IMR-90 (cell line): Measurements from ENCODE around the gene ANGEL1. TPM values are rescaled to one million over a fixed set of nuclear protein-coding genes. Genes with fewer than 3 reads are reported as not detected.

Source experiments
- ATAC-seq: fragments of 200-7000 bp; cut with Tn5 transposase; 2 replicates; pipeline ENCODE4 v1.9.1; 2020; ENCODE audit warnings: low read depth, mild to moderate bottlenecking, moderate library complexity
- BruUV-seq: library from RNA; stranded (reverse); fragments of 400-500 nt; replicated peaks from 2 replicates; lab custom pipeline; 2021; lab: Mats Ljungman, UMichigan
- CTCF ChIA-PET: fragments of 300-600 bp; formaldehyde crosslinking; extraction: SDS; loops from one replicate; lab custom pipeline; 2021; ENCODE audit warnings: antibody characterized with exemption; lab: Yijun Ruan, JAX
- POLR2A ChIA-PET: fragments of 300-600 bp; sonication (Branson Sonifier 250); formaldehyde crosslinking; loops from one replicate; lab custom pipeline; 2022; ENCODE audit warnings: antibody characterized with exemption; ENCODE audit not compliant: unreplicated experiment; lab: Charles Lee
- DNase-seq: peaks from one replicate; pipeline ENCODE4 v3.0.0; 2013
- H2AFZ ChIP-seq: replicated peaks from 2 replicates; pipeline ENCODE3; 2013; ENCODE audit warnings: low read length, mild to moderate bottlenecking; ENCODE audit not compliant: poor library complexity
- H2AK5ac ChIP-seq: 2 replicates; pipeline ENCODE4 v1.6.1; 2013; ENCODE audit warnings: low read depth, low read length, inconsistent platforms
- H2AK9ac ChIP-seq: replicated peaks from 2 replicates; pipeline ENCODE3; 2013; ENCODE audit warnings: mild to moderate bottlenecking, low read depth, low read length, moderate library complexity; ENCODE audit not compliant: poor library complexity
- H2BK120ac ChIP-seq: 2 replicates; pipeline ENCODE4 v1.6.1; 2013; ENCODE audit warnings: low read depth, low read length, inconsistent platforms
- H2BK15ac ChIP-seq: 3 replicates; pipeline ENCODE4 v1.6.1; 2013; ENCODE audit warnings: low read depth, low read length, inconsistent platforms
- H2BK20ac ChIP-seq: 2 replicates; pipeline ENCODE4 v1.6.1; 2013; ENCODE audit warnings: low read depth, mild to moderate bottlenecking, inconsistent platforms, low read length, moderate library complexity
- H2BK5ac ChIP-seq: 2 replicates; pipeline ENCODE4 v1.6.1; 2013; ENCODE audit warnings: mild to moderate bottlenecking, low read depth, low read length, inconsistent platforms; ENCODE audit not compliant: poor library complexity, severe bottlenecking
- H3K14ac ChIP-seq: replicated peaks from 2 replicates; pipeline ENCODE4 v1.6.1; 2013; ENCODE audit warnings: low read depth, low read length, inconsistent platforms
- H3K18ac ChIP-seq: 2 replicates; pipeline ENCODE4 v1.6.1; 2013; ENCODE audit warnings: low read depth, low read length, control low read depth
- H3K23ac ChIP-seq: 2 replicates; pipeline ENCODE4 v1.6.1; 2013; ENCODE audit warnings: low read depth, low read length, inconsistent platforms
- H3K27ac ChIP-seq: 2 replicates; pipeline ENCODE4 v1.5.1; 2013; ENCODE audit warnings: mild to moderate bottlenecking, control low read depth, low read length; ENCODE audit not compliant: insufficient read depth
- H3K27me3 ChIP-seq: 2 replicates; pipeline ENCODE4 v1.6.1; 2013; ENCODE audit warnings: low read length; ENCODE audit not compliant: control insufficient read depth, insufficient read depth
- H3K36me3 ChIP-seq: 2 replicates; pipeline ENCODE4 v1.6.1; 2013; ENCODE audit warnings: low read length, mixed read lengths; ENCODE audit not compliant: control insufficient read depth, insufficient read depth
- H3K4ac ChIP-seq: 2 replicates; pipeline ENCODE4 v1.6.1; 2013; ENCODE audit warnings: low read depth, low read length, inconsistent platforms
- H3K4me1 ChIP-seq: 2 replicates; pipeline ENCODE4 v1.6.1; 2013; ENCODE audit warnings: low read length, mixed read lengths; ENCODE audit not compliant: control insufficient read depth, insufficient read depth
- H3K4me2 ChIP-seq: 2 replicates; pipeline ENCODE4 v1.6.1; 2013; ENCODE audit warnings: low read depth, mild to moderate bottlenecking, control low read depth, low read length, moderate library complexity
- H3K4me3 ChIP-seq: 2 replicates; pipeline ENCODE4 v1.5.1; 2013; ENCODE audit warnings: low read depth, mild to moderate bottlenecking, control low read depth, low read length, moderate library complexity; ENCODE audit not compliant: insufficient read depth
- H3K56ac ChIP-seq: 2 replicates; pipeline ENCODE4 v1.6.1; 2013; ENCODE audit warnings: low read length, inconsistent platforms; ENCODE audit not compliant: insufficient read depth; ENCODE audit errors: extremely low read depth
- H3K79me1 ChIP-seq, 2 experiments: 2 replicates each; pipeline ENCODE4 v1.6.1; 2013; ENCODE audit warnings: low read length in 2 of 2, inconsistent platforms in 1 of 2, low read depth in 1 of 2
- H3K9ac ChIP-seq: 2 replicates; pipeline ENCODE4 v1.6.1; 2013; ENCODE audit warnings: low read depth, low read length, control low read depth
- H3K9me1 ChIP-seq: 2 replicates; pipeline ENCODE4 v1.6.1; 2013; ENCODE audit warnings: low read length, inconsistent platforms; ENCODE audit not compliant: insufficient read depth
- H3K9me3 ChIP-seq: 2 replicates; pipeline ENCODE4 v1.6.1; 2013; ENCODE audit warnings: low read length; ENCODE audit not compliant: control insufficient read depth, insufficient read depth
- H4K20me1 ChIP-seq: 2 replicates; pipeline ENCODE4 v1.6.1; 2013; ENCODE audit warnings: low read length, inconsistent platforms; ENCODE audit not compliant: insufficient read depth
- H4K5ac ChIP-seq: 2 replicates; pipeline ENCODE4 v1.6.1; 2013; ENCODE audit warnings: mild to moderate bottlenecking, low read depth, low read length, control low read depth
- H4K8ac ChIP-seq, 2 experiments: 2 replicates each; pipeline ENCODE4 v1.6.1; 2013; ENCODE audit warnings: low read depth in 2 of 2, low read length in 2 of 2, control low read depth in 1 of 2, inconsistent platforms in 1 of 2
- H4K91ac ChIP-seq: 2 replicates; pipeline ENCODE4 v1.6.1; 2013; ENCODE audit warnings: low read depth, low read length, inconsistent platforms; ENCODE audit not compliant: insufficient read depth
- CEBPB ChIP-seq: IDR thresholded peaks from 2 replicates; pipeline ENCODE4 v1.6.1; 2012; ENCODE audit warnings: low read depth, low read length, improper control_type of control experiment
- CHD1 ChIP-seq: IDR thresholded peaks from 2 replicates; pipeline ENCODE4 v1.6.1; 2012; ENCODE audit warnings: low read depth, low read length, improper control_type of control experiment
- MXI1 ChIP-seq: IDR thresholded peaks from 2 replicates; pipeline ENCODE4 v1.6.1; 2012; ENCODE audit warnings: low read depth, mild to moderate bottlenecking, low read length, moderate library complexity, borderline replicate concordance
- NFE2L2 ChIP-seq: fragments of 150-350 bp; IDR thresholded peaks from 2 replicates; pipeline ENCODE4 v1.6.1; 2016; ENCODE audit warnings: low read depth, mild to moderate bottlenecking, low read length
- WGBS, 2 experiments: methylation state at CpG; one replicate each; pipeline versions ENCODE4 v1.1.5 to v1.1.7; 2013; ENCODE audit warnings: missing lambda C conversion rate in 2 of 2; ENCODE audit not compliant: insufficient read length in 1 of 2; ENCODE audit errors: extremely low coverage in 2 of 2; 5-methylcytosine and 5-hydroxymethylcytosine counted together
- dilution Hi-C: fragments of 300-500 bp; cut with HindIII; formaldehyde crosslinking; loops from one replicate; pipeline ENCODE4 v1.14.3; 2018; ENCODE audit warnings: low sequenced_read_pairs; ENCODE audit not compliant: unreplicated experiment
- in situ Hi-C: fragments of 300-500 bp; cut with MboI; formaldehyde crosslinking; loops from 3 replicates; pipeline ENCODE4 v1.14.3; 2019; ENCODE audit warnings: low sequenced_read_pairs, inconsistent platforms, mixed read lengths
- intact Hi-C: fragments of 100-400 bp; cut with micrococcal nuclease; formaldehyde crosslinking; loops from 2 replicates; pipeline ENCODE4 v1.10.0; 2022
- polyA plus RNA-seq, 3 experiments: library from polyadenylated mRNA; depleted of rRNA; stranded (reverse); fragments of >200 nt; gene quantifications; 2 replicates each; pipeline ENCODE4 v1.2.3, GENCODE V29; 2012; ENCODE audit warnings: low replicate concordance in 1 of 3
- total RNA-seq: library from RNA; depleted of rRNA; stranded (reverse); fragments of >200 nt; gene quantifications from 2 replicates; pipeline ENCODE4 v1.2.3, GENCODE V29; 2012
- TF ChIP-seq, protein P1 (sequence below): fragments of 150-350 bp; IDR thresholded peaks from 2 replicates; pipeline ENCODE4 v1.6.1; 2017; ENCODE audit warnings: mild to moderate bottlenecking, antibody characterized with exemption, low read length, low read depth
- TF ChIP-seq, protein P2 (sequence below): conservative IDR thresholded peaks from 2 replicates; pipeline ENCODE4 v1.5.1; 2012; ENCODE audit warnings: mild to moderate bottlenecking, low read depth, low read length, improper control_type of control experiment

ANGEL1 gene
- total and polyA plus RNA-seq, 2 of the 4 experiments (the other 2 are of a cell fraction), result 4.1 to 10.0 TPM

DNA sequence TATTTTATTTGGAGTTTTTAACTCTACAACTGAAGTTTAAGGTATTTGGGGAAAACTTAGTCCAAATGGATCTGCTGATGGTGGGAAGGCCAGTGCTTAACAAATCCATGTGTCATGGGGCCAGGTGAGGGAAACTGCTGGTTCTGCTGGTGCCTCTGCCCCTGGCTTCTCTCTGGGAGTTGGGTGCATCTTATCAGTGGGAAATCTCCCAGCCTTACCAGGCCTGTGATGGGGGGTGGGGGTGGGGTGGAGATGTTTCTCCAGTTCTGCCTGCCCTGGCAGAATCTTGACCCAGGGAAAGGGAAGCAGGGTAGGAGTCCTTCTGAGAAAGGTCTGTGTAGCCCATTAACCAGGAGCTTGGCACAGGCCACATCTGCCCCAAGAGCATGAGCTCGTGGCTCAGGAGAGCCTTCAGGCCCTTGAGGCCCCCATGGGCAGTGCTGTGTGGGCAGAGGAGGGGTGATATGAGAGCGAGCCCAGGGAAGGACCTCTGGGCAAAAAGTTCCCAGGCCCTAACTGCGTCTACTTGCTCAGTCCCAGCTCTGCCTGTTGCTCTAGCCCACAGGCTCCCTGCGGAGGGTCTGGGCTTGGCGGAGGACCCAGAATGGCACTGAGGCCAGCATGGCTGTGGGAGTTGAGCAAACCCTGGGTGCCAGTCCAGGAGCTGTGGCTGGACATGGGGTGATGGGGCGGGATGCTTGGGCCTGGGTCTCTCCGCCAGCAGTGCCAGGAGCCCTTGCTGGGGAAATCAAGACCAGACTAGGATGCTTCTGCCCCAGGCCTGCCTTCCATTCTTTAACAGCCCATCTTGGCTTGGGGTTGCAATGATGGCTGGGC lies 33.2 kb downstream of the ANGEL1 start:
- no peak overlapping the region for H2AK9ac ChIP-seq
- H3K9me1 ChIP-seq, result no peaks in the 10 kb centered on the region; the same call in 1 of the 2 replicates
- H3K9me3 ChIP-seq, result no peaks in the 10 kb centered on the region
- ATAC-seq, result no peak
- BruUV-seq, result no TSS peak
- no peak overlapping the region for H2AFZ ChIP-seq
- dilution Hi-C loops, result no loop called here
- no peak overlapping the region for H3K4ac ChIP-seq
- in situ Hi-C loops, result loop anchor here (5.0 kb wide), 1 partner anchor 62 kb away; no protein-coding TSS in a partner anchor
- H2BK15ac ChIP-seq, result no peak overlapping the region
- ChIA-PET POLR2A (no interaction called here), CTCF (interaction anchor here (1.2 kb wide), 1 partner anchor 14 kb away, joined by 3 read pairs; no protein-coding TSS in a partner anchor)
- no peak overlapping the region for H3K4me2 ChIP-seq
- no peaks in the 10 kb centered on the region for H4K20me1 ChIP-seq
- no peak overlapping the region for H2BK5ac ChIP-seq
- no peak for DNase-seq
- intact Hi-C loops, result no loop called here
- no peak overlapping the region for H2BK120ac ChIP-seq
- 92% methylated on average over 5 of the region's 7 CpGs; no CpG with 5 or more reads in 1 of the 2 experiments for WGBS, 2 experiments
- H3K36me3 ChIP-seq, result peaks cover 8% of the 10 kb centered on the region; the same call in 1 of the 2 replicates
- H4K5ac ChIP-seq, result no peak overlapping the region
- no peak overlapping the region for H3K4me3 ChIP-seq
- H3K9ac ChIP-seq, result no peak overlapping the region
- no peak for TF ChIP-seq CHD1
- TF ChIP-seq, protein P1, sequence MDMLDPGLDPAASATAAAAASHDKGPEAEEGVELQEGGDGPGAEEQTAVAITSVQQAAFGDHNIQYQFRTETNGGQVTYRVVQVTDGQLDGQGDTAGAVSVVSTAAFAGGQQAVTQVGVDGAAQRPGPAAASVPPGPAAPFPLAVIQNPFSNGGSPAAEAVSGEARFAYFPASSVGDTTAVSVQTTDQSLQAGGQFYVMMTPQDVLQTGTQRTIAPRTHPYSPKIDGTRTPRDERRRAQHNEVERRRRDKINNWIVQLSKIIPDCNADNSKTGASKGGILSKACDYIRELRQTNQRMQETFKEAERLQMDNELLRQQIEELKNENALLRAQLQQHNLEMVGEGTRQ, result no peak
- TF ChIP-seq NFE2L2, result no peak
- TF ChIP-seq, protein P2, sequence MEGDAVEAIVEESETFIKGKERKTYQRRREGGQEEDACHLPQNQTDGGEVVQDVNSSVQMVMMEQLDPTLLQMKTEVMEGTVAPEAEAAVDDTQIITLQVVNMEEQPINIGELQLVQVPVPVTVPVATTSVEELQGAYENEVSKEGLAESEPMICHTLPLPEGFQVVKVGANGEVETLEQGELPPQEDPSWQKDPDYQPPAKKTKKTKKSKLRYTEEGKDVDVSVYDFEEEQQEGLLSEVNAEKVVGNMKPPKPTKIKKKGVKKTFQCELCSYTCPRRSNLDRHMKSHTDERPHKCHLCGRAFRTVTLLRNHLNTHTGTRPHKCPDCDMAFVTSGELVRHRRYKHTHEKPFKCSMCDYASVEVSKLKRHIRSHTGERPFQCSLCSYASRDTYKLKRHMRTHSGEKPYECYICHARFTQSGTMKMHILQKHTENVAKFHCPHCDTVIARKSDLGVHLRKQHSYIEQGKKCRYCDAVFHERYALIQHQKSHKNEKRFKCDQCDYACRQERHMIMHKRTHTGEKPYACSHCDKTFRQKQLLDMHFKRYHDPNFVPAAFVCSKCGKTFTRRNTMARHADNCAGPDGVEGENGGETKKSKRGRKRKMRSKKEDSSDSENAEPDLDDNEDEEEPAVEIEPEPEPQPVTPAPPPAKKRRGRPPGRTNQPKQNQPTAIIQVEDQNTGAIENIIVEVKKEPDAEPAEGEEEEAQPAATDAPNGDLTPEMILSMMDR, result no peak
- TF ChIP-seq MXI1, result no peak
- TF ChIP-seq CEBPB, result no peak
- H3K4me1 ChIP-seq, result peaks cover 4% of the 10 kb centered on the region; the same call in 1 of the 2 replicates
- H2AK5ac ChIP-seq, result no peak overlapping the region
- no peak overlapping the region for H3K23ac ChIP-seq
- no peak overlapping the region for H4K8ac ChIP-seq
- H4K91ac ChIP-seq, result no peak overlapping the region
- no peaks in the 10 kb centered on the region for H3K79me1 ChIP-seq
- H3K56ac ChIP-seq, result no peak overlapping the region
- no peak overlapping the region for H3K14ac ChIP-seq
- no peaks in the 10 kb centered on the region for H3K27me3 ChIP-seq
- H3K27ac ChIP-seq, result no peak overlapping the region
- H3K18ac ChIP-seq, result no peak overlapping the region
- no peak overlapping the region for H2BK20ac ChIP-seq
